Dermis microvascular lymphatic vessel endothelial cell (primary cell): ENCODE measurements around the gene KRTAP10-7. TPM values are rescaled to one million over a fixed set of nuclear protein-coding genes. Genes with fewer than 3 reads are reported as not detected.

Experiments
- total RNA-seq: library from RNA; depleted of rRNA; stranded (reverse); fragments of >200 nt; gene quantifications from 2 replicates; pipeline ENCODE4 v1.2.1, GENCODE V29; 2014

KRTAP10-7 gene
- total RNA-seq, 1 donor from 2014 or later: not detected

Other genes starting within 250 kb of the KRTAP10-7 start
- gene TRPM2, start 247.0 kb upstream of the KRTAP10-7 start, total RNA-seq: 0.25 and 0.39 TPM in 2 replicates
- gene LRRC3, start 145.1 kb upstream of the KRTAP10-7 start, total RNA-seq: 0.77 and 1.8 TPM in 2 replicates
- gene KRTAP10-1, start 60.4 kb upstream of the KRTAP10-7 start, total RNA-seq: not detected in 2 replicates
- not detected in 2 replicates for gene KRTAP10-2, start 49.1 kb upstream of the KRTAP10-7 start, total RNA-seq
- not detected in 2 replicates for gene KRTAP10-3, start 41.8 kb upstream of the KRTAP10-7 start, total RNA-seq
- not detected in 2 replicates for gene KRTAP10-4, start 26.9 kb upstream of the KRTAP10-7 start, total RNA-seq
- not detected in 2 replicates for gene KRTAP10-5, start 20.0 kb upstream of the KRTAP10-7 start, total RNA-seq
- gene KRTAP10-6, start 8.1 kb upstream of the KRTAP10-7 start, total RNA-seq: not detected in 2 replicates
- not detected in 2 replicates for gene KRTAP10-8, start 11.5 kb downstream of the KRTAP10-7 start, total RNA-seq
- not detected in 2 replicates for gene KRTAP10-9, start 26.5 kb downstream of the KRTAP10-7 start, total RNA-seq
- not detected in 2 replicates for gene KRTAP10-10, start 36.8 kb downstream of the KRTAP10-7 start, total RNA-seq
- gene KRTAP10-11, start 45.8 kb downstream of the KRTAP10-7 start, total RNA-seq: not detected in 2 replicates
- not detected in 2 replicates for gene KRTAP12-4, start 54.1 kb downstream of the KRTAP10-7 start, total RNA-seq
- gene KRTAP12-3, start 57.3 kb downstream of the KRTAP10-7 start, total RNA-seq: not detected in 2 replicates
- gene KRTAP12-2, start 66.3 kb downstream of the KRTAP10-7 start, total RNA-seq: not detected in 2 replicates
- not detected in 2 replicates for gene KRTAP12-1, start 81.6 kb downstream of the KRTAP10-7 start, total RNA-seq
- not detected in 2 replicates for gene KRTAP10-12, start 96.6 kb downstream of the KRTAP10-7 start, total RNA-seq
- 0.13 TPM in 2 replicates for gene TSPEAR, start 111.0 kb downstream of the KRTAP10-7 start, total RNA-seq
- 65.0 and 106 TPM in 2 replicates for gene UBE2G2, start 201.2 kb downstream of the KRTAP10-7 start, total RNA-seq
- 72.7 and 86.4 TPM in 2 replicates for gene SUMO3, start 217.5 kb downstream of the KRTAP10-7 start, total RNA-seq